Measurements from ENCODE around the gene SLC20A1. TPM values are rescaled to one million over a fixed set of nuclear protein-coding genes. Genes with fewer than 3 reads are reported as not detected.

The SLC20A1 gene
- total RNA-seq, 4 donors from 2014 or later, result 19.2 to 50.6 (median 34.5) TPM

DNA sequence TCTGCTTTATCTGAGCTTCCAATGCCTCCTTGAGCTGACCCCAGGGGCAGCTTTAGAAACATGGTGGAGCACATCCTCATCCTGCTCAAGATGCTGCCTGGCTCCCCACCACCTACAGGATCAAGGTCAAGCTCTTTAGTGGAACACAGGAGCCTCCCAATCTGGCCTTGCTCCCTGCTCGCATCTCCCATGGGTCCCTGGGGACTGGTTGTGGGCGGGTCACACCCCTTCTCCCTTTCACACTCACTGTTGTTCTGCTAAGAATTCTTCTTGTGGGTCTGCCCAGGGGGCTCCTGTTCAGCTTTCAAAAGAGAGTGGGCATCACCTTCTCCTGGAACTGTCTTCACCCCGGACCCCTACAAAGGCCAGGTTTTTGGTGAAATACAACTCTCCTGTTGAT is 66.7 kb downstream of the SLC20A1 start:
- DNase-seq (ENCODE audit: low spot score in 2 of 2), result no peak
- no peak overlapping the region for H3K4me3 ChIP-seq
- 78% methylated on average over 3 of the region's 3 CpGs for WGBS
- no peak overlapping the region for H3K27ac ChIP-seq
- H3K36me3 ChIP-seq, result no peaks in the 10 kb centered on the region
- no peaks in the 10 kb centered on the region for H3K9me3 ChIP-seq
- H3K27me3 ChIP-seq, result peaks cover 13% of the 10 kb centered on the region
- no peak for TF ChIP-seq EP300 (IDR thresholded peaks at IDR 0.05)
- TF ChIP-seq, protein P1, sequence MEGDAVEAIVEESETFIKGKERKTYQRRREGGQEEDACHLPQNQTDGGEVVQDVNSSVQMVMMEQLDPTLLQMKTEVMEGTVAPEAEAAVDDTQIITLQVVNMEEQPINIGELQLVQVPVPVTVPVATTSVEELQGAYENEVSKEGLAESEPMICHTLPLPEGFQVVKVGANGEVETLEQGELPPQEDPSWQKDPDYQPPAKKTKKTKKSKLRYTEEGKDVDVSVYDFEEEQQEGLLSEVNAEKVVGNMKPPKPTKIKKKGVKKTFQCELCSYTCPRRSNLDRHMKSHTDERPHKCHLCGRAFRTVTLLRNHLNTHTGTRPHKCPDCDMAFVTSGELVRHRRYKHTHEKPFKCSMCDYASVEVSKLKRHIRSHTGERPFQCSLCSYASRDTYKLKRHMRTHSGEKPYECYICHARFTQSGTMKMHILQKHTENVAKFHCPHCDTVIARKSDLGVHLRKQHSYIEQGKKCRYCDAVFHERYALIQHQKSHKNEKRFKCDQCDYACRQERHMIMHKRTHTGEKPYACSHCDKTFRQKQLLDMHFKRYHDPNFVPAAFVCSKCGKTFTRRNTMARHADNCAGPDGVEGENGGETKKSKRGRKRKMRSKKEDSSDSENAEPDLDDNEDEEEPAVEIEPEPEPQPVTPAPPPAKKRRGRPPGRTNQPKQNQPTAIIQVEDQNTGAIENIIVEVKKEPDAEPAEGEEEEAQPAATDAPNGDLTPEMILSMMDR (IDR thresholded peaks at IDR 0.05), result no peak
- TF ChIP-seq POLR2A (IDR thresholded peaks at IDR 0.05), result no peak
- TF ChIP-seq POLR2AphosphoS5 (IDR thresholded peaks at IDR 0.05), result no peak
- H3K4me1 ChIP-seq, result no peaks in the 10 kb centered on the region

DNA sequence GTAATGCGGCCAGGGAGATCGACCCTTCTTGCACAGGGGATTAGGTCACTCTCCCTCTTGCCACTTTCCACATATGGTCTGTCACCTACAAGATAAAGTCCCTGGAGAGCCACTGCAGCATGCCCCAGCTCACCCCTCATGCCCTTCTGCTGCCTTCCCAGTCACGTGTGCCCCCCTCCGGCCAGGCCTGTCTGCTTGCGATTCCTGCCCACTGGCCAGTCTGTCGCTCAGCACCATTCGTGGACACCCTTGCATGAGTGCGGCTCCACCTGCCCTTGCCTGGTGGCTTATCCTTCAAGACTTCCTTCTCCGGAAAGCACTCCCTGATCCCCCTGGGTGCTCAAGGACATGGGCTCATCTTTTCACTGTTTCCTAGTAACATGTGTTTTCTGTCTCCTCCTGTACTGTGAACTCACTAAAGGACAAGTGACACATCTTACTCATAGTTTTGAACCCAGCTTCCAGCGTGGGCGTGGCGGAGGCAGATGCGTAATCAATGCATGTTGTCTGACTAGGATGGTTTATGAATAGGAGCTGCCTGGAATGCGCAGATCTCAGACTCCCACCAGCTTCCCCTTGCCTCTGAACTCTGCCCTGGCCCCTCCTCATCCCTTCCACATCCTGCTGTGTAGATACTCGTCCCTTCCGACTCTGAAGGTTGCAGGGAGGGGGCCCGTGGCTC is 67.3 kb downstream of the SLC20A1 start:
- WGBS, result 72% methylated on average over 17 of the region's 17 CpGs
- Histone ChIP-seq H3K4me1 (no peaks in the 10 kb centered on the region), H3K9me3 (no peaks in the 10 kb centered on the region), H3K4me3 (no peak overlapping the region), H3K36me3 (no peaks in the 10 kb centered on the region), H3K27ac (no peak overlapping the region), H3K27me3 (peaks cover 13% of the 10 kb centered on the region)
- no peak for DNase-seq (ENCODE audit: low spot score in 2 of 2)
- TF ChIP-seq, protein P1 (IDR thresholded peaks at IDR 0.05), result no peak
- no peak for TF ChIP-seq POLR2A (IDR thresholded peaks at IDR 0.05)
- no peak for TF ChIP-seq EP300 (IDR thresholded peaks at IDR 0.05)
- no peak for TF ChIP-seq POLR2AphosphoS5 (IDR thresholded peaks at IDR 0.05)

Other genes starting within 250 kb of the SLC20A1 start
- 10 to 100 TPM; 12.1 to 69.9 (median 19.1) TPM for gene RGPD8, start 212.3 kb upstream of the SLC20A1 start, total RNA-seq
- gene TTL, start 163.8 kb upstream of the SLC20A1 start, total RNA-seq, result 10 to 100 TPM; 25.9 to 43.7 (median 32.0) TPM
- 10 to 100 TPM; 21.9 to 27.9 (median 27.4) TPM for gene POLR1B, start 103.5 kb upstream of the SLC20A1 start, total RNA-seq
- 10 to 100 TPM; 11.7 to 23.2 (median 16.1) TPM for gene CHCHD5, start 61.3 kb upstream of the SLC20A1 start, total RNA-seq
- 1 to 10 TPM in 1 of 4 donors, not detected in 3; 4.2 TPM for gene NT5DC4, start 75.1 kb downstream of the SLC20A1 start, total RNA-seq
- 1 to 10 TPM; 1.7 to 9.1 (median 3.2) TPM for gene CKAP2L, start 118.7 kb downstream of the SLC20A1 start, total RNA-seq
- gene IL1A, start 138.6 kb downstream of the SLC20A1 start, total RNA-seq, result 1 to 10 TPM in 1 of 4 donors, under 1 TPM in 2, not detected in 1; 0.49 to 1.1 (median 0.76) TPM
- 1 to 10 TPM in 1 of 4 donors, not detected in 3; 1.2 TPM for gene IL1B, start 190.8 kb downstream of the SLC20A1 start, total RNA-seq